ENCODE measurements around the gene ABCB10. TPM values are rescaled to one million over a fixed set of nuclear protein-coding genes. Genes with fewer than 3 reads are reported as not detected.
A peak's percentile ranks its signal among the peaks of the same experiment; 100 is the strongest.

ABCB10 gene
- total and polyA plus RNA-seq, 7 experiments from 2014 or later, result 6.4 to 31.9 (median 17.7) TPM

GRCh38 chr1:229509576-229509975 is 48.9 kb downstream of the ABCB10 start:
- Mint-ChIP-seq H3K4me3 (peak overlapping the region in 9 of 10 donors; percentile 90 to 98 (median 92)), H3K4me1 (peaks cover 10 to 45% (median 36%) of the 10 kb centered on the region in 7 donors), H3K36me3 (peaks cover 0 to 4% (median 4%) of the 10 kb centered on the region in 5 donors), H3K9me3 (peaks cover 0 to 4% (median 0%) of the 10 kb centered on the region in 11 donors), H3K27ac (peak overlapping the region; percentile 95 to 99 (median 99)), H3K27me3 (peaks cover 0 to 5% (median 2%) of the 10 kb centered on the region in 5 donors)
- peaks cover 0 to 9% (median 4%) of the 10 kb centered on the region in 3 experiments for H3K36me3 ChIP-seq (ENCODE audit: control insufficient read depth in 2 of 3, insufficient read depth in 3 of 3, low read length in 3 of 3)
- no peak overlapping the region for H3K27ac ChIP-seq (ENCODE audit: low read depth, low read length)
- CTCF ChIA-PET, result interaction anchor here (1.2 to 1.8 kb wide), 2 partner anchors 251 to 255 kb away, joined by 3 to 7 read pairs; no protein-coding TSS in a partner anchor
- no peak for DNase-seq
- no peaks in the 10 kb centered on the region for H3K27me3 ChIP-seq (ENCODE audit: control insufficient read depth in 2 of 2, insufficient read depth in 2 of 2, low read length in 2 of 2)
- intact Hi-C loops (cut with micrococcal nuclease), result loop anchor here (2.0 to 10.0 kb wide), 7 partner anchors 182 to 1468 kb away; partner anchors contain the start of genes ARV1 (in 1 of the 2), C1orf35 (in 1 of the 2), GALNT2 (in 1 of the 2) and TRIM11 (in 1 of the 2)
- H3K9me3 ChIP-seq (ENCODE audit: control insufficient read depth in 2 of 3, low read length in 3 of 3), result no peaks in the 10 kb centered on the region
- POLR2A ChIA-PET, result interaction anchor here (1.0 to 3.8 kb wide), 4 partner anchors 11 to 255 kb away, joined by 3 to 17 read pairs (median 9); partner anchors contain the start of gene CCSAP
- H3K4me1 ChIP-seq (ENCODE audit: control insufficient read depth in 2 of 2, insufficient read depth in 2 of 2, low read length in 2 of 2), result peaks cover 4 to 13% of the 10 kb centered on the region in 2 donors
- ATAC-seq, result no peak
- no peak overlapping the region for H3K4me3 ChIP-seq (ENCODE audit: low read length)

- peak overlapping the region; percentile 91 for H3K4me3 ChIP-seq (ENCODE audit: low read length)
- no peak for ATAC-seq
- intact Hi-C loops (cut with micrococcal nuclease), result loop anchor here (1.0 to 10.0 kb wide), 14 partner anchors 48 to 1468 kb away; partner anchors contain the start of genes GALNT2 (in 2 of the 2), RAB4A (in 2 of the 2), TAF5L (in 2 of the 2) and URB2 (in 2 of the 2)
- Mint-ChIP-seq H3K36me3 (peaks cover 0 to 4% (median 4%) of the 10 kb centered on the region in 5 donors), H3K27me3 (peaks cover 0 to 5% (median 2%) of the 10 kb centered on the region in 5 donors), H3K9me3 (peaks cover 0 to 4% (median 0%) of the 10 kb centered on the region in 11 donors), H3K4me1 (peaks cover 10 to 47% (median 38%) of the 10 kb centered on the region in 7 donors), H3K27ac (peak overlapping the region; percentile 95 to 99 (median 99)), H3K4me3 (peak overlapping the region; percentile 90 to 98 (median 92))
- ChIA-PET CTCF (interaction anchor here (0.6 to 1.8 kb wide), 5 partner anchors 25 to 855 kb away, joined by 3 to 7 read pairs (median 3); no protein-coding TSS in a partner anchor), POLR2A (interaction anchor here (0.6 to 3.8 kb wide), 12 partner anchors 12 to 558 kb away, joined by 3 to 17 read pairs (median 4); partner anchors contain the start of genes ABCB10, CCSAP and GALNT2)
- H3K9me3 ChIP-seq (ENCODE audit: control insufficient read depth in 2 of 3, low read length in 3 of 3), result no peaks in the 10 kb centered on the region
- no peak for DNase-seq
- peak overlapping the region; percentile 95 for H3K27ac ChIP-seq (ENCODE audit: low read depth, low read length)
- H3K4me1 ChIP-seq (ENCODE audit: control insufficient read depth in 2 of 2, insufficient read depth in 2 of 2, low read length in 2 of 2), result peaks cover 4 to 13% of the 10 kb centered on the region in 2 donors
- H3K27me3 ChIP-seq (ENCODE audit: control insufficient read depth in 2 of 2, insufficient read depth in 2 of 2, low read length in 2 of 2), result no peaks in the 10 kb centered on the region
- H3K36me3 ChIP-seq (ENCODE audit: control insufficient read depth in 2 of 3, insufficient read depth in 3 of 3, low read length in 3 of 3), result peaks cover 0 to 11% (median 7%) of the 10 kb centered on the region in 3 experiments
Observed at GRCh38 chr1:229508823-229509337, 49.6 kb downstream of the ABCB10 start.

- Histone ChIP-seq H3K27ac (ENCODE audit: low read depth, low read length) (peak within 1 kb of the TSS; percentile 95), H3K27me3 (ENCODE audit: control insufficient read depth in 2 of 2, insufficient read depth in 2 of 2, low read length in 2 of 2) (no peaks in the 10 kb centered on the region), H3K9me3 (ENCODE audit: control insufficient read depth in 2 of 3, low read length in 3 of 3) (no peaks in the 10 kb centered on the region), H3K36me3 (ENCODE audit: control insufficient read depth in 2 of 3, insufficient read depth in 3 of 3, low read length in 3 of 3) (peaks cover 0 to 11% (median 7%) of the 10 kb centered on the region in 3 experiments), H3K4me1 (ENCODE audit: control insufficient read depth in 2 of 2, insufficient read depth in 2 of 2, low read length in 2 of 2) (peaks cover 4 to 13% of the 10 kb centered on the region in 2 donors), H3K4me3 (ENCODE audit: low read length) (peak within 1 kb of the TSS; percentile 91)
- peaks cover 0 to 5% (median 2%) of the 10 kb centered on the region in 5 donors for H3K27me3 Mint-ChIP-seq
- DNase-seq, result peak; percentile 93 to 97 (median 97)
- peaks cover 10 to 47% (median 38%) of the 10 kb centered on the region in 7 donors for H3K4me1 Mint-ChIP-seq
- POLR2A ChIA-PET, result interaction anchor here (0.6 to 3.8 kb wide), 13 partner anchors 13 to 559 kb away, joined by 3 to 17 read pairs (median 4); partner anchors contain the start of genes ABCB10, CCSAP and GALNT2
- peaks cover 0 to 4% (median 0%) of the 10 kb centered on the region in 11 donors for H3K9me3 Mint-ChIP-seq
- ATAC-seq, result peak; percentile 98
- H3K4me3 Mint-ChIP-seq, result peak within 1 kb of the TSS; percentile 90 to 98 (median 92)
- CTCF ChIA-PET, result interaction anchor here (0.6 to 1.8 kb wide), 5 partner anchors 24 to 854 kb away, joined by 3 to 7 read pairs (median 3); no protein-coding TSS in a partner anchor
- peaks cover 0 to 4% (median 4%) of the 10 kb centered on the region in 5 donors for H3K36me3 Mint-ChIP-seq
- intact Hi-C loops (cut with micrococcal nuclease), result loop anchor here (1.0 to 10.0 kb wide), 14 partner anchors 49 to 1469 kb away; partner anchors contain the start of genes GALNT2 (in 2 of the 2), RAB4A (in 2 of the 2), TAF5L (in 2 of the 2) and URB2 (in 2 of the 2)
- peak within 1 kb of the TSS; percentile 95 to 99 (median 99) for H3K27ac Mint-ChIP-seq
Observed at GRCh38 chr1:229507951-229508822, 50.3 kb downstream of the ABCB10 start, which contains the start of gene NUP133. NUP133 (minus strand) TSS chr1:229508341; CDS start chr1:229508249, 92 bp downstream.

GRCh38 chr1:229507502-229507901 is 51.0 kb downstream of the ABCB10 start:
- Mint-ChIP-seq H3K4me3 (peak overlapping the region; percentile 90 to 98 (median 92)), H3K4me1 (peaks cover 12 to 47% (median 38%) of the 10 kb centered on the region in 7 donors), H3K36me3 (peaks cover 0 to 4% (median 4%) of the 10 kb centered on the region in 5 donors), H3K27ac (peak overlapping the region; percentile 95 to 99 (median 99)), H3K27me3 (peaks cover 0 to 5% (median 2%) of the 10 kb centered on the region in 5 donors), H3K9me3 (peaks cover 0 to 4% (median 0%) of the 10 kb centered on the region in 11 donors)
- Histone ChIP-seq H3K36me3 (ENCODE audit: control insufficient read depth in 2 of 3, insufficient read depth in 3 of 3, low read length in 3 of 3) (peaks cover 0 to 11% (median 7%) of the 10 kb centered on the region in 3 experiments), H3K27me3 (ENCODE audit: control insufficient read depth in 2 of 2, insufficient read depth in 2 of 2, low read length in 2 of 2) (no peaks in the 10 kb centered on the region), H3K9me3 (ENCODE audit: control insufficient read depth in 2 of 3, low read length in 3 of 3) (no peaks in the 10 kb centered on the region), H3K27ac (ENCODE audit: low read depth, low read length) (peak overlapping the region; percentile 95), H3K4me3 (ENCODE audit: low read length) (peak overlapping the region; percentile 91), H3K4me1 (ENCODE audit: control insufficient read depth in 2 of 2, insufficient read depth in 2 of 2, low read length in 2 of 2) (peaks cover 4 to 13% of the 10 kb centered on the region in 2 donors)
- DNase-seq (no peak), ATAC-seq (peak; percentile 0)
- POLR2A ChIA-PET, result interaction anchor here (0.7 to 3.8 kb wide), 5 partner anchors 13 to 253 kb away, joined by 4 to 17 read pairs (median 12); partner anchors contain the start of genes ABCB10 and CCSAP
- intact Hi-C loops (cut with micrococcal nuclease), result loop anchor here (5.0 to 10.0 kb wide), 6 partner anchors 180 to 1470 kb away; partner anchors contain the start of genes ARV1 (in 1 of the 2), GALNT2 (in 1 of the 2), TRIM11 (in 1 of the 2) and TTC13 (in 1 of the 2)
- CTCF ChIA-PET, result no interaction called here

GRCh38 chr1:229506633-229507032 is 51.9 kb downstream of the ABCB10 start:
- no peaks in the 10 kb centered on the region for H3K27me3 ChIP-seq (ENCODE audit: control insufficient read depth in 2 of 2, insufficient read depth in 2 of 2, low read length in 2 of 2)
- CTCF ChIA-PET, result interaction anchor here (1.2 kb wide), 1 partner anchor 842 kb away, joined by 3 read pairs; no protein-coding TSS in a partner anchor
- ATAC-seq (no peak), DNase-seq (no peak)
- intact Hi-C loops (cut with micrococcal nuclease), result loop anchor here (5.0 to 10.0 kb wide), 6 partner anchors 179 to 1471 kb away; partner anchors contain the start of genes ARV1 (in 1 of the 2), GALNT2 (in 1 of the 2), TRIM11 (in 1 of the 2) and TTC13 (in 1 of the 2)
- H3K27ac ChIP-seq (ENCODE audit: low read depth, low read length), result no peak overlapping the region
- POLR2A ChIA-PET, result interaction anchor here (1.0 kb wide), 1 partner anchor 250 kb away, joined by 3 read pairs; no protein-coding TSS in a partner anchor
- peaks cover 4 to 13% of the 10 kb centered on the region in 2 donors for H3K4me1 ChIP-seq (ENCODE audit: control insufficient read depth in 2 of 2, insufficient read depth in 2 of 2, low read length in 2 of 2)
- Mint-ChIP-seq H3K36me3 (peaks cover 0 to 5% (median 4%) of the 10 kb centered on the region in 5 donors), H3K4me1 (peaks cover 12 to 47% (median 38%) of the 10 kb centered on the region in 7 donors), H3K9me3 (peaks cover 0 to 4% (median 0%) of the 10 kb centered on the region in 11 donors), H3K27ac (peak overlapping the region in 6 of 9 donors; percentile 9 to 99 (median 36)), H3K27me3 (peaks cover 0 to 5% (median 2%) of the 10 kb centered on the region in 5 donors), H3K4me3 (peak overlapping the region; percentile 41 to 98 (median 92))
- H3K36me3 ChIP-seq (ENCODE audit: control insufficient read depth in 2 of 3, insufficient read depth in 3 of 3, low read length in 3 of 3), result peaks cover 3 to 16% (median 11%) of the 10 kb centered on the region in 3 experiments
- no peaks in the 10 kb centered on the region for H3K9me3 ChIP-seq (ENCODE audit: control insufficient read depth in 2 of 3, low read length in 3 of 3)
- H3K4me3 ChIP-seq (ENCODE audit: low read length), result no peak overlapping the region

Measured in naive thymus-derived CD4-positive, alpha-beta T cell (primary cell).